GM10266 (cell line): ENCODE results near the gene GMPR.

ENCODE experiments used
- DNase-seq: peaks from one replicate; pipeline ENCODE4 v3.0.0; 2012; ENCODE audit errors: extremely low spot score
- CTCF ChIP-seq: IDR thresholded peaks from 2 replicates; pipeline ENCODE4 v1.5.1; 2012; ENCODE audit warnings: mild to moderate bottlenecking, low read depth; ENCODE audit not compliant: control insufficient read depth, insufficient read depth; ENCODE audit errors: missing control alignments

Gene GMPR

GRCh38 chr6:16292942-16293341 lies 54.6 kb downstream of the GMPR start:
- DNase-seq = no peak
- TF ChIP-seq CTCF = no peak

GRCh38 chr6:16294371-16294770 lies 56.0 kb downstream of the GMPR start:
- no peak for DNase-seq
- TF ChIP-seq CTCF = no peak

- no peak for DNase-seq
- TF ChIP-seq CTCF = no peak
Measured at GRCh38 chr6:16295060-16295459, 56.7 kb downstream of the GMPR start.

- no peak for DNase-seq
- TF ChIP-seq CTCF = no peak
Measured at GRCh38 chr6:16295471-16295870, 57.1 kb downstream of the GMPR start.

- no peak for TF ChIP-seq CTCF
- DNase-seq = no peak
Measured at GRCh38 chr6:16296061-16296670, 57.8 kb downstream of the GMPR start.

GRCh38 chr6:16299861-16300260 lies 61.5 kb downstream of the GMPR start:
- TF ChIP-seq CTCF = no peak
- no peak for DNase-seq

- TF ChIP-seq CTCF = no peak
- peak; percentile 44 for DNase-seq
Measured at GRCh38 chr6:16301511-16301910, 63.1 kb downstream of the GMPR start.
